Activated T-helper 1 cell treated with anti-CD3 and anti-CD28 coated beads, Interleukin-12 subunit alpha, Interleukin-12 subunit beta, Interleukin-2, Interleukin-4 antibody, amounts not matched to agents 30 ng/mL and 10 ng/mL and 1 ng/mL, durations not matched to agents 14 hours and 24 hours and 36 hours (primary cell): ENCODE measurements around the gene PLEKHB1. TPM values are rescaled to one million over a fixed set of nuclear protein-coding genes. Genes with fewer than 3 reads are reported as not detected.

Experiments
- DNase-seq: peaks from one replicate; pipeline ENCODE4 v3.0.0; 2021; ENCODE audit warnings: low spot score
- H3K27ac Mint-ChIP-seq: one replicate; pipeline ENCODE4 v1.8.0; 2021; ENCODE audit warnings: mild to moderate bottlenecking, mixed read lengths
- H3K27me3 Mint-ChIP-seq: one replicate; pipeline ENCODE4 v1.8.0; 2022; ENCODE audit warnings: mild to moderate bottlenecking, moderate library complexity, mixed read lengths; ENCODE audit not compliant: insufficient read depth
- H3K36me3 Mint-ChIP-seq: one replicate; pipeline ENCODE4 v1.8.0; 2021; ENCODE audit warnings: low read depth, mixed read lengths
- H3K4me1 Mint-ChIP-seq: one replicate; pipeline ENCODE4 v1.8.0; 2021; ENCODE audit warnings: low read depth, mixed read lengths
- H3K4me3 Mint-ChIP-seq: one replicate; pipeline ENCODE4 v1.8.0; 2021; ENCODE audit warnings: mild to moderate bottlenecking, moderate library complexity, mixed read lengths
- H3K9me3 Mint-ChIP-seq: one replicate; pipeline ENCODE4 v1.8.0; 2021; ENCODE audit warnings: mixed read lengths
- intact Hi-C: fragments of 100-400 bp; cut with micrococcal nuclease; formaldehyde crosslinking; loops from one replicate; pipeline ENCODE4 v1.15.1; 2024
- total RNA-seq: library from RNA; stranded (reverse); gene quantifications from 2 replicates; pipeline ENCODE4 v1.2.3, GENCODE V29; 2022

PLEKHB1 gene, protein sequence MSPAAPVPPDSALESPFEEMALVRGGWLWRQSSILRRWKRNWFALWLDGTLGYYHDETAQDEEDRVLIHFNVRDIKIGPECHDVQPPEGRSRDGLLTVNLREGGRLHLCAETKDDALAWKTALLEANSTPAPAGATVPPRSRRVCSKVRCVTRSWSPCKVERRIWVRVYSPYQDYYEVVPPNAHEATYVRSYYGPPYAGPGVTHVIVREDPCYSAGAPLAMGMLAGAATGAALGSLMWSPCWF
- total RNA-seq: 1.3 and 2.0 TPM in 2 replicates

- Mint-ChIP-seq H3K4me1 (peaks cover 14% of the 10 kb centered on the region), H3K4me3 (peak within 1 kb of the TSS; percentile 54), H3K9me3 (no peaks in the 10 kb centered on the region), H3K36me3 (no peaks in the 10 kb centered on the region), H3K27me3 (peaks cover 8% of the 10 kb centered on the region), H3K27ac (no peak within 1 kb of the TSS)
- intact Hi-C loops: no loop called here
- DNase-seq: no peak
Measured at GRCh38 chr11:73645972-73646631, at the start of gene PLEKHB1. TSS of gene PLEKHB1 (plus strand) at chr11:73646581. CDS start at chr11:73646609, 28 bp downstream.

GRCh38 chr11:73597336-73597955, 48.9 kb upstream of the PLEKHB1 start:
- H3K4me3 Mint-ChIP-seq: peak overlapping the region; percentile 93
- DNase-seq: no peak
- H3K9me3 Mint-ChIP-seq: no peaks in the 10 kb centered on the region
- intact Hi-C loops: loop anchor here (5.0 kb wide), 3 partner anchors 60 to 895 kb away; partner anchors contain the start of gene LIPT2
- peak overlapping the region; percentile 94 for H3K27ac Mint-ChIP-seq
- peaks cover 2% of the 10 kb centered on the region for H3K27me3 Mint-ChIP-seq
- H3K4me1 Mint-ChIP-seq: peaks cover 37% of the 10 kb centered on the region
- peaks cover 14% of the 10 kb centered on the region for H3K36me3 Mint-ChIP-seq

- DNase-seq: peak; percentile 88
- intact Hi-C loops: loop anchor here (1.0 to 5.0 kb wide), 13 partner anchors 21 to 894 kb away; partner anchors contain the start of genes C2CD3, LIPT2, PGM2L1 and PPME1
- peak within 1 kb of the TSS; percentile 93 for H3K4me3 Mint-ChIP-seq
- H3K9me3 Mint-ChIP-seq: no peaks in the 10 kb centered on the region
- peak within 1 kb of the TSS; percentile 94 for H3K27ac Mint-ChIP-seq
- H3K4me1 Mint-ChIP-seq: peaks cover 37% of the 10 kb centered on the region
- peaks cover 2% of the 10 kb centered on the region for H3K27me3 Mint-ChIP-seq
- peaks cover 14% of the 10 kb centered on the region for H3K36me3 Mint-ChIP-seq
Measured at GRCh38 chr11:73597956-73598718, 48.2 kb upstream of the PLEKHB1 start, which contains the start of gene FAM168A. TSS of gene FAM168A (minus strand) at chr11:73598112. CDS start at chr11:73468474, 129,638 bp downstream.

DNA sequence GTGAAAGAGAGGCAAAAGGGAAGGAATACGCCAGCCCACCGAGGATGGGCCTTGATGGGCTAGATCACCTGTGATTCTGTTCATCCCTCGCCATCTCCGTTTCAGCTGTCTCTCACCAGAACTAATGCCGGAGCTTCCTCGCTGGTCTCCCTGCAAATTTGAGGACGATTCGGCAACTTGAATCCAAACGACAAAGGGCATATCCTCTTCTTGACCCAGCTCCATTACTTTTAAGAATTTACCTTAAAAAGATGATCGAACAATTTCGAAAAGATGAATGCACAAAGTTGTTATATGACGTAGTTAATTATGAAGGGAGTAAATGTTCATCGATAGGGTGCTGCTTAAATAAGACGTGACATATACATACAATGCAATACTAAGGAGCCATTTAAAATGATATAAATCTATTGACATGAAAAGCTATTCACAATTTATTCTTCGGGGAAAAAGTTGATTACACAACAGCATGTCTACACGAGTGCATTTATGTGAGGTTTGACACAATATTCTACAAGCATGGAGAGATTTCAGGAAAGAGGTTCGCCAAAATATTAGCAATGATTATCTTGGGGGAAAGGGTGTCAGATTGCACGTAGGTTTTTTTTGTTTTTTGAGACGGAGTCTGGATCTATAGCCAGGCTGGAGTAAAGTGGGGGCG, 47.5 kb upstream of the PLEKHB1 start:
- H3K4me3 Mint-ChIP-seq: peak overlapping the region; percentile 93
- peaks cover 37% of the 10 kb centered on the region for H3K4me1 Mint-ChIP-seq

GRCh38 chr11:73612601-73613140, 33.7 kb upstream of the PLEKHB1 start:
- H3K4me1 Mint-ChIP-seq: no peaks in the 10 kb centered on the region
- no peaks in the 10 kb centered on the region for H3K36me3 Mint-ChIP-seq
- H3K9me3 Mint-ChIP-seq: no peaks in the 10 kb centered on the region
- no peak overlapping the region for H3K27ac Mint-ChIP-seq
- H3K4me3 Mint-ChIP-seq: no peak overlapping the region
- H3K27me3 Mint-ChIP-seq: peaks cover 11% of the 10 kb centered on the region
- DNase-seq: no peak
- intact Hi-C loops: no loop called here

More for the DNA sequence above, 47.5 kb upstream of the PLEKHB1 start:
- H3K9me3 Mint-ChIP-seq: no peaks in the 10 kb centered on the region
- peaks cover 14% of the 10 kb centered on the region for H3K36me3 Mint-ChIP-seq
- no peak for DNase-seq
- peak overlapping the region; percentile 80 for H3K27ac Mint-ChIP-seq
- H3K27me3 Mint-ChIP-seq: peaks cover 2% of the 10 kb centered on the region
- intact Hi-C loops: loop anchor here (1.0 to 5.0 kb wide), 13 partner anchors 22 to 893 kb away; partner anchors contain the start of genes C2CD3, LIPT2, PGM2L1 and PPME1

- Mint-ChIP-seq H3K4me3 (no peak overlapping the region), H3K4me1 (no peaks in the 10 kb centered on the region), H3K27me3 (peaks cover 11% of the 10 kb centered on the region), H3K36me3 (no peaks in the 10 kb centered on the region), H3K27ac (no peak overlapping the region), H3K9me3 (no peaks in the 10 kb centered on the region)
- DNase-seq: no peak
- intact Hi-C loops: no loop called here
Measured at GRCh38 chr11:73614591-73614990, 31.8 kb upstream of the PLEKHB1 start.

GRCh38 chr11:73622926-73623593, 23.3 kb upstream of the PLEKHB1 start:
- no peaks in the 10 kb centered on the region for H3K36me3 Mint-ChIP-seq
- H3K27ac Mint-ChIP-seq: no peak overlapping the region
- intact Hi-C loops: no loop called here
- peaks cover 30% of the 10 kb centered on the region for H3K27me3 Mint-ChIP-seq
- peaks cover 4% of the 10 kb centered on the region for H3K4me1 Mint-ChIP-seq
- DNase-seq: no peak
- H3K4me3 Mint-ChIP-seq: no peak overlapping the region
- no peaks in the 10 kb centered on the region for H3K9me3 Mint-ChIP-seq

DNA sequence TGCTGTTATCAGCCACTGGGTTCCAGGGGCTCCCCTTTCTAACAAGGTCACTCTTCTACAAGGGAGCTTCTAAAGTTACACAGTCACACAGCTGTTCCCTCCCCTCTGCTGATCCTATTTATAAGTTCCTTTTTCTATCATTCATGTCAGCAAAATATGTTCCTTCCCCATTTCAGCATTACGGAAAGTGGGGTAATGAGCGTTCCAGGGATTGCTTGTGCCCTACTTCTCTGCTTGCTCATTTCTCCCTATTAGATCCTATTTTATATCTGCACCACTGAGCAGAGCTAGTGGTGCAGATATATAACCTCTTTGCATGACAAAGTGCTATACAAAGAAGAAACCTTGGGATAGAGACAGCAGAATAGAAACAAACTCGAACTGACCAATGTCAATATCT, 22.7 kb upstream of the PLEKHB1 start:
- no peak overlapping the region for H3K4me3 Mint-ChIP-seq
- no peaks in the 10 kb centered on the region for H3K36me3 Mint-ChIP-seq
- peaks cover 28% of the 10 kb centered on the region for H3K27me3 Mint-ChIP-seq
- H3K27ac Mint-ChIP-seq: no peak overlapping the region
- no peak for DNase-seq
- intact Hi-C loops: no loop called here
- no peaks in the 10 kb centered on the region for H3K9me3 Mint-ChIP-seq
- H3K4me1 Mint-ChIP-seq: peaks cover 4% of the 10 kb centered on the region

DNA sequence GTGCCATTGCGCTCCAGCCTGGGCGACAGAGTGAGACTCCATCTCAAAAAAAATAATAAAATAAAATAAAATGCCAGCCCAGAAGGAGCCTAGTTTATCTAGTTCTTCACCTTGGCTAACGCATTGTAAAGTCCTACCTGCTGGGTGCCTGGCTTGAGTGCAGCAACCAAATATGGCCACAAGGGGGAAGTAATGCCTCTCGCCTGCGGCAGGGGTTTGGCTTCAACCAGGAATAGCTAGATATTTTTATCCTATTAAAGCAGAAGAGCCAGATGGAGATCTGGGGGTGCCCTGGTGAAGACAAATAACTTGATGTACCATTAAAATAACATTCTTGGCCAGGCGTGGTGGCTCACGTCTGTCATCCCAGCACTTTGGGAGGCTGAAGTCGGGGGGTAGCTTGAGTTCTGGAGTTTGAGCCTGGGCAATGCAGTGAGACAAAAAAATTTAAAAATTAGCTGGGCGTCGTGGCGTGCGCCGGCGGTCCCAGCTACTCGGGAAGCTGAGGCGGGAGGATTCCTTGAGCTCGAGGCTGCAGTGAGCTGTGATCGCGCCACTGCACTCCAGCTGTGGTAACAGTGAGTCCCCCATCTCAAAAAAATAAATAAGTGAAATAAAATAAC, 20.6 kb upstream of the PLEKHB1 start:
- no peaks in the 10 kb centered on the region for H3K36me3 Mint-ChIP-seq
- H3K9me3 Mint-ChIP-seq: no peaks in the 10 kb centered on the region
- peaks cover 30% of the 10 kb centered on the region for H3K27me3 Mint-ChIP-seq
- DNase-seq: peak; percentile 34
- no peak overlapping the region for H3K27ac Mint-ChIP-seq
- intact Hi-C loops: loop anchor here (1.0 kb wide), 2 partner anchors 35 to 305 kb away; no protein-coding TSS in a partner anchor
- H3K4me1 Mint-ChIP-seq: peaks cover 4% of the 10 kb centered on the region
- H3K4me3 Mint-ChIP-seq: no peak overlapping the region

DNA sequence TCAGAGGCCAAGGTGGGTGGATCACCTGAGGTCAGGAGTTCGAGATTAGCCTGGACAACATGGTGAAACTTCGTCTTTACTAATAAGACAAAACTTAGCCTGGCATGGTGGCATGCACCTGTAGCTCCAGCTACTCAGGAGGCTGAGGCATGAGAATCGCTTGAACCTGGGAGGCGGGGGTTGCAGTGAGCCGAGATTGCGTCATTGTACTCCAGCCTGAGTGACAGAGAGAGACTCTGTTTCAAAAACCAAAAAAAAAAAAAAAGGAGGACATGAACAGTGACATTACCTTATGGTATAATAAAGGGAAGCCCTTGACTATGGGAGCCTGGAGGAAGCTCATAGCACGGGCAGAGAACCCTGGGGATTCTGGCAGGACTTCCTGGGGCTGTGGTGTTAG, 16.5 kb upstream of the PLEKHB1 start:
- intact Hi-C loops: no loop called here
- H3K4me3 Mint-ChIP-seq: no peak overlapping the region
- peaks cover 4% of the 10 kb centered on the region for H3K4me1 Mint-ChIP-seq
- H3K27ac Mint-ChIP-seq: no peak overlapping the region
- no peaks in the 10 kb centered on the region for H3K36me3 Mint-ChIP-seq
- DNase-seq: no peak
- H3K27me3 Mint-ChIP-seq: peaks cover 10% of the 10 kb centered on the region
- no peaks in the 10 kb centered on the region for H3K9me3 Mint-ChIP-seq

DNA sequence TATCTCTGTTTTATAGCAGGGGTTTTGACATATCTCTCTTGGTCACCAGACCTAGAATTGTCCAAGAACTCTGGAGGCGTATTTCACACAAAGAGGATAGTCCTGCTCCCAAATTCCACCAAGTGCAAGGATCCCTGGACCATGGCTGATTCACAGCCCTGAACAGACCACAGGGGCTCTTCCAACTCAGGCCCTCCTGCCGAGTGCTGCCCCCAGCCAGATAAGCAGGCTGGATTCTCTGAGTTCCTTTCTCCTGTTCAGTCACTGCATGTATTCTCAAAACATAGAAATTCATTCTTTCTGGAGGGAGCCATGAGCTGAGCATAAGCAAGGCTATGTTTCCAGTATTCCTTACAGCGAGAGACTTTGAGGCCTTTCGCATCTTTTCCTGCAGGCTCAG, 13.4 kb upstream of the PLEKHB1 start:
- intact Hi-C loops: no loop called here
- H3K36me3 Mint-ChIP-seq: no peaks in the 10 kb centered on the region
- H3K4me1 Mint-ChIP-seq: no peaks in the 10 kb centered on the region
- no peaks in the 10 kb centered on the region for H3K9me3 Mint-ChIP-seq
- no peak for DNase-seq
- no peak overlapping the region for H3K27ac Mint-ChIP-seq
- no peak overlapping the region for H3K4me3 Mint-ChIP-seq
- H3K27me3 Mint-ChIP-seq: peaks cover 3% of the 10 kb centered on the region
